Body of pancreas (tissue), 4 donors: ENCODE measurements around the gene RNF112.

Experiments used
- POLR2A ChIP-seq, 3 donors: fragments of 450-650 bp; IDR thresholded peaks; one replicate each; pipeline ENCODE4 v1.6.1; 2016; ENCODE audit warnings: antibody characterized with exemption in 3 of 3, mild to moderate bottlenecking in 2 of 3
- TF ChIP-seq, protein P1 (sequence below), 7 experiments: fragments of 450-650 bp in 4 of 7; fragments of 200-600 bp in 3 of 7; sonication (generic) in 3 of 7; IDR thresholded peaks; one replicate each; pipeline ENCODE4 v1.5.1; 2016 to 2019; ENCODE audit warnings: antibody characterized with exemption in 7 of 7

DNA sequence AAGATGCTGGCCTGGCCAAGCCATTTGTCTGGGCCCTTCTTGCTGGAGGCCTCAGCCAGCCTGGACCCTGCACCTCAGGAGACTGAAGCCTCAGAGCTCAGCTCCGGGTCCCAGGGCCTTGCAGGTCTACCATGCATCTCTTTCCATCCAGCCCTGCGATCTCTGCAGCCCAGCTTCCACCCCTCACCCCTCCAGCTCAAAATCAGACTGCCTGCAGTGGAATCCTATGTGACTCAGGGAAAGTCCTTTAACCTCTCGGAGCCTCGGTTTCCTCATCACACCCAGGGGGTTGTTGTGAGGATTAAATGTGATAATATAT is 45.6 kb upstream of the RNF112 start:
- TF ChIP-seq, protein P1, sequence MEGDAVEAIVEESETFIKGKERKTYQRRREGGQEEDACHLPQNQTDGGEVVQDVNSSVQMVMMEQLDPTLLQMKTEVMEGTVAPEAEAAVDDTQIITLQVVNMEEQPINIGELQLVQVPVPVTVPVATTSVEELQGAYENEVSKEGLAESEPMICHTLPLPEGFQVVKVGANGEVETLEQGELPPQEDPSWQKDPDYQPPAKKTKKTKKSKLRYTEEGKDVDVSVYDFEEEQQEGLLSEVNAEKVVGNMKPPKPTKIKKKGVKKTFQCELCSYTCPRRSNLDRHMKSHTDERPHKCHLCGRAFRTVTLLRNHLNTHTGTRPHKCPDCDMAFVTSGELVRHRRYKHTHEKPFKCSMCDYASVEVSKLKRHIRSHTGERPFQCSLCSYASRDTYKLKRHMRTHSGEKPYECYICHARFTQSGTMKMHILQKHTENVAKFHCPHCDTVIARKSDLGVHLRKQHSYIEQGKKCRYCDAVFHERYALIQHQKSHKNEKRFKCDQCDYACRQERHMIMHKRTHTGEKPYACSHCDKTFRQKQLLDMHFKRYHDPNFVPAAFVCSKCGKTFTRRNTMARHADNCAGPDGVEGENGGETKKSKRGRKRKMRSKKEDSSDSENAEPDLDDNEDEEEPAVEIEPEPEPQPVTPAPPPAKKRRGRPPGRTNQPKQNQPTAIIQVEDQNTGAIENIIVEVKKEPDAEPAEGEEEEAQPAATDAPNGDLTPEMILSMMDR (IDR thresholded peaks at IDR 0.05) = no peak
- TF ChIP-seq POLR2A (IDR thresholded peaks at IDR 0.05) = no peak
